Subcutaneous abdominal adipose tissue (tissue), 5 donors: ENCODE measurements around the gene ARVCF.

Source experiments
- H3K27ac ChIP-seq: one replicate; pipeline ENCODE4 v1.7.0; 2013; ENCODE audit warnings: low read depth, mild to moderate bottlenecking, inconsistent platforms, low read length, moderate library complexity
- H3K27me3 ChIP-seq, 5 donors: one replicate each; pipeline ENCODE4 v1.7.0; 2013; ENCODE audit warnings: low read length in 5 of 5, inconsistent platforms in 1 of 5; ENCODE audit not compliant: control insufficient read depth in 5 of 5, insufficient read depth in 4 of 5
- H3K36me3 ChIP-seq, 5 donors: one replicate each; pipeline ENCODE4 v1.7.0; 2013; ENCODE audit warnings: low read length in 5 of 5; ENCODE audit not compliant: control insufficient read depth in 5 of 5, insufficient read depth in 5 of 5
- H3K4me1 ChIP-seq, 5 donors: one replicate each; pipeline ENCODE4 v1.7.0; 2013; ENCODE audit warnings: low read length in 5 of 5, mild to moderate bottlenecking in 3 of 5, moderate library complexity in 1 of 5; ENCODE audit not compliant: control insufficient read depth in 5 of 5, insufficient read depth in 5 of 5
- H3K4me3 ChIP-seq, 5 donors: one replicate each; pipeline ENCODE4 v1.7.0; 2013; ENCODE audit warnings: low read length in 5 of 5, low read depth in 1 of 5
- H3K9ac ChIP-seq, 5 donors: one replicate each; pipeline ENCODE4 v1.7.0; 2013; ENCODE audit warnings: low read length in 5 of 5, mild to moderate bottlenecking in 4 of 5, moderate library complexity in 3 of 5
- H3K9me3 ChIP-seq, 5 donors: one replicate each; pipeline ENCODE4 v1.7.0; 2013; ENCODE audit warnings: low read length in 5 of 5; ENCODE audit not compliant: control insufficient read depth in 5 of 5
- donor health status: healthy.
- donor health status: healthy.
- donor health status: healthy.
- donor health status: healthy.
- donor health status: healthy.

Gene ARVCF

GRCh38 chr22:20009582-20010306 is 6.9 kb downstream of the ARVCF start:
- Histone ChIP-seq H3K9me3 (no peaks in the 10 kb centered on the region), H3K27me3 (no peaks in the 10 kb centered on the region), H3K27ac (no peak overlapping the region), H3K9ac (no peak overlapping the region), H3K4me1 (peaks cover 2 to 17% (median 8%) of the 10 kb centered on the region in 5 donors), H3K36me3 (no peaks in the 10 kb centered on the region), H3K4me3 (no peak overlapping the region)

- H3K27ac ChIP-seq = no peak overlapping the region
Observed at GRCh38 chr22:20009018-20009491, 7.6 kb downstream of the ARVCF start.

GRCh38 chr22:20008221-20008995 is 8.2 kb downstream of the ARVCF start:
- Histone ChIP-seq H3K27me3 (no peaks in the 10 kb centered on the region), H3K4me3 (no peak overlapping the region), H3K36me3 (no peaks in the 10 kb centered on the region), H3K4me1 (peaks cover 2 to 16% (median 6%) of the 10 kb centered on the region in 5 donors), H3K9me3 (peaks cover 0 to 6% (median 2%) of the 10 kb centered on the region in 5 donors), H3K9ac (no peak overlapping the region), H3K27ac (no peak overlapping the region)

More at GRCh38 chr22:20009018-20009491, 7.6 kb downstream of the ARVCF start:
- H3K4me3 ChIP-seq = no peak overlapping the region
- H3K36me3 ChIP-seq = no peaks in the 10 kb centered on the region
- H3K27me3 ChIP-seq = no peaks in the 10 kb centered on the region
- H3K9me3 ChIP-seq = peaks cover 0 to 6% (median 0%) of the 10 kb centered on the region in 5 donors
- peaks cover 2 to 17% (median 8%) of the 10 kb centered on the region in 5 donors for H3K4me1 ChIP-seq
- H3K9ac ChIP-seq = no peak overlapping the region

- no peak overlapping the region for H3K27ac ChIP-seq
- no peaks in the 10 kb centered on the region for H3K27me3 ChIP-seq
- peaks cover 0 to 6% (median 5%) of the 10 kb centered on the region in 5 donors for H3K9me3 ChIP-seq
- H3K9ac ChIP-seq = no peak overlapping the region
- peaks cover 0 to 6% (median 5%) of the 10 kb centered on the region in 5 donors for H3K4me1 ChIP-seq
- H3K4me3 ChIP-seq = no peak overlapping the region
- no peaks in the 10 kb centered on the region for H3K36me3 ChIP-seq
Observed at GRCh38 chr22:20004464-20004863, 12.2 kb downstream of the ARVCF start.

DNA sequence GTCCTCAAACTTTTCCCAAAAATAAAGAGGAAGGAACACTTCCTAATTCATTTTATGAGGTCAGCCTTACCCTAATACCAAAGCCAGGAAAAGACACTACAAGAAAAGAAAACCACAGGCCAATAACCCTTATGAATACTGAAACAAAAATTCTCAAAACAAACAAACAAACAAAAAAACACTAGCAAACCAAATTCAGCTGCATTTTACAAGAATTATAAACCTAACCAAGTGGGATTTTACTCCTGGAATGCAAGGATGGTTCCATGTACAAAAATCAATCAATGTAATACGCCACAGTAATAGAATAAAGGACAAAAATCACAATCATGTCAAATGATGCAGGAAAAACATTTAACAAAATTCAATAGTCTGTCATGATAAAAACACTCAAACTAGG is 13.3 kb downstream of the ARVCF start:
- peaks cover 0 to 6% (median 5%) of the 10 kb centered on the region in 5 donors for H3K9me3 ChIP-seq

DNA sequence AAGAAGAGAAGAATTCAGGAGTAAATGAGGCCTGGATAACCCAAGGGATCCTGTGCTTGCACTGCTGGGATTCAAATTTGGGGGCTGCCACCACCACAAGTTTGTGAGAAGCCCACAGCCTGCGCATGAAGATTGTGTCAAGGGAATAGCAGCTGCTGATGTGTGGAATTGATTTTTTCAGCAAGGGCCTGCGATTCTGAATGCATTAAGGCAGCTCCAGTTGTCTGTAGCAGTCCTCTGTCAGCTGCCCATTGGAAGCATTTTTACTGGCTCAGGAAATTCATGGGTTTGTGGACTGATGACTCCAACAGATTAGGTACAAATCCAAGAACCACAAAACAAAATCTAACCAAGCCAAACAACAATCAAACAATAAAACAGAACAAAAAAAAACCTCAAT is 14.0 kb downstream of the ARVCF start:
- Histone ChIP-seq H3K27me3 (no peaks in the 10 kb centered on the region), H3K9me3 (peaks cover 0 to 6% (median 5%) of the 10 kb centered on the region in 5 donors), H3K27ac (no peak overlapping the region), H3K36me3 (no peaks in the 10 kb centered on the region), H3K4me1 (peaks cover 5 to 17% (median 16%) of the 10 kb centered on the region in 5 donors), H3K9ac (no peak overlapping the region), H3K4me3 (no peak overlapping the region)

More for the DNA sequence above, 13.3 kb downstream of the ARVCF start:
- Histone ChIP-seq H3K27me3 (no peaks in the 10 kb centered on the region), H3K36me3 (no peaks in the 10 kb centered on the region), H3K4me1 (peaks cover 5 to 15% (median 12%) of the 10 kb centered on the region in 5 donors), H3K27ac (no peak overlapping the region), H3K4me3 (no peak overlapping the region), H3K9ac (no peak overlapping the region)

GRCh38 chr22:20002128-20002527 is 14.5 kb downstream of the ARVCF start:
- H3K36me3 ChIP-seq = no peaks in the 10 kb centered on the region
- no peak overlapping the region for H3K4me3 ChIP-seq
- no peak overlapping the region for H3K27ac ChIP-seq
- H3K9me3 ChIP-seq = peaks cover 0 to 6% (median 5%) of the 10 kb centered on the region in 5 donors
- H3K4me1 ChIP-seq = peaks cover 5 to 21% (median 17%) of the 10 kb centered on the region in 5 donors
- H3K9ac ChIP-seq = no peak overlapping the region
- H3K27me3 ChIP-seq = no peaks in the 10 kb centered on the region

DNA sequence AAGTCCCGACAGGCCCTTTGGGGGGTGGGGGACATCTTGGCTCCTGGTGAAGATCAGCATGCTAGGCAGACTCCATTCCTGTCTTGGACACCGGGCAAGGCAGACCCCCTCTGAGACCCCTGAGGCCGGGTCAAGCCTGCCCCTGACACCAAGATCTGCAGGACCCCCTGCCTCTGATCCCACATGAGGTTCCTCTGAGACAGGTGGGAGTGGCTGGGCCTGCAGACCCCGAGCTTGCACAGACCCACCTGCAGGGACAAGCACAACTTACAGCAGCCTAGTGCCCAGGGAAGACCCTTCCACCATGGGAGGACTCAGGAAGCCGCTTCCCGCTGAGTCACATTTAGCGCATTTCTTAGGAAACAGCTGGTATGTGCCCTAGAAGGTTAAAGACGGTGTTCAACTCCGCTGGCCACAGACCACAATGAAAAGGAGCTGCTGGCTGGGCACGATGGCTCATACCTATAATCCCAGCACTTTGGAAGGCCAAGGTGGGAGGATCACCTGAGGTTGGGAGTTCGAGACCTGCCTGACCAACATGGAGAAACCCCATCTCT is 15.5 kb downstream of the ARVCF start:
- Histone ChIP-seq H3K4me3 (no peak overlapping the region), H3K27me3 (no peaks in the 10 kb centered on the region), H3K36me3 (no peaks in the 10 kb centered on the region), H3K9me3 (peaks cover 0 to 6% (median 5%) of the 10 kb centered on the region in 5 donors), H3K9ac (no peak overlapping the region), H3K4me1 (peaks cover 7 to 31% (median 27%) of the 10 kb centered on the region in 5 donors), H3K27ac (no peak overlapping the region)

GRCh38 chr22:20000246-20001081 is 16.2 kb downstream of the ARVCF start:
- Histone ChIP-seq H3K9me3 (peaks cover 0 to 6% (median 5%) of the 10 kb centered on the region in 5 donors), H3K27me3 (no peaks in the 10 kb centered on the region), H3K27ac (no peak overlapping the region), H3K9ac (no peak overlapping the region), H3K4me1 (peaks cover 7 to 38% (median 34%) of the 10 kb centered on the region in 5 donors), H3K36me3 (no peaks in the 10 kb centered on the region), H3K4me3 (no peak overlapping the region)
